ENCODE results near the gene FBXW7.

The FBXW7 gene

DNA sequence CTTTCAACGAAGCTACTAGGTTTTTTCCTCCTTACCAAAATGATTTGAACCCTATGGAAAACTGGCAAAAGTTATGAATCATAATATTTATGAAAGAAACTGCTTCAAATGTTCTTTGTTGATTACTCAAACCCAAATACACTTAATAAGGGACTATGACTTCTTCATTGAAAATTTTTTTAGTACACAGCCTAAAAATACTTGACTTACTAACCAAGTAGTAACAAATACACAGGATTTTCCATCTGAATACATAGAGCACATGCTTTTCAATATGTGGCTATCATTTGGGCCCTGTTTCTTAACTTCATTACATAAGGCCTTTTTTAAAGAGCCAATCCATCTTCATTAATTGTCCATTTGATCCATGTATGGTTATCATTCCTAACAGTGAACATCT is 171.5 kb downstream of the FBXW7 start:
- DNase-seq = no peak

- DNase-seq = no peak
These were observed 172.0 kb downstream of the FBXW7 start for GRCh38 chr4:152363904-152364303.

- DNase-seq = no peak
These were observed 172.8 kb downstream of the FBXW7 start for GRCh38 chr4:152363086-152363485.

DNA sequence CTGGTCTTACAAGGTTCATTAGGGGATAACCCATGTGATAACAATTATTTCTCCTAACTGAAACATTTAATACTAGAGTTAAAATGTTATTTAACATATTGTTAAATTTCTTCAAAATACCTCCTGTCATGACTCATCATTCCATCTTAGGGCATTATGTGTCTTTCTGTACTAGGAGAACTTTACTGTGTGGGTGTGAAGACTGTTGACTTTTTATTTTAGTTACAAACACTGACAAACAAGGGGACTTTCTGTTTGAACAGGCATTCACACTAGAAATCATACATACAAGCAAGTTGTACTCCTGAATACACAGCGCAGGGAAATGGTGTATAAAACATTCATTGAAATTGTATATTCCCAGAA is 175.9 kb downstream of the FBXW7 start:
- DNase-seq = no peak

GRCh38 chr4:152359208-152360044 is 176.5 kb downstream of the FBXW7 start:
- no peak for DNase-seq

DNA sequence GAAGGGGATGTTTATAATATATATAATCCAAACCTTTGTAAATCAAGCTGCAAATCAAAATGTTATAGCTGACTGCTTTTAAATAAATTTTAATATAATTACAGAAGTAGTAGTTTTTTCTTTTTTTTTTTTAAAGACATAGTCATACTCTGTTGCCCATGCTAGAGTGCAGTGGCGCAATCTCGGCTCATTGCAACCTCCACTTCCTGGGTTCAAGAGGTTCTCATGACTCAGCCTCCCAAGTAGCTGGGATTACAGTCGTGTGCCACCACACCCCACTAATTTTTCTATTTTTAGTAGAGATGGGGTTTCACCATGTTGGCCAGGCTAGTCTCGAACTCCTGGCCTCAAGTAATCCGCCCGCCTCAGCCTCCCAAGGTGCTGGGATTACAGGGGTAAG is 178.7 kb downstream of the FBXW7 start:
- DNase-seq = no peak

GRCh38 chr4:152356428-152357034 is 179.4 kb downstream of the FBXW7 start:
- no peak for DNase-seq

DNA sequence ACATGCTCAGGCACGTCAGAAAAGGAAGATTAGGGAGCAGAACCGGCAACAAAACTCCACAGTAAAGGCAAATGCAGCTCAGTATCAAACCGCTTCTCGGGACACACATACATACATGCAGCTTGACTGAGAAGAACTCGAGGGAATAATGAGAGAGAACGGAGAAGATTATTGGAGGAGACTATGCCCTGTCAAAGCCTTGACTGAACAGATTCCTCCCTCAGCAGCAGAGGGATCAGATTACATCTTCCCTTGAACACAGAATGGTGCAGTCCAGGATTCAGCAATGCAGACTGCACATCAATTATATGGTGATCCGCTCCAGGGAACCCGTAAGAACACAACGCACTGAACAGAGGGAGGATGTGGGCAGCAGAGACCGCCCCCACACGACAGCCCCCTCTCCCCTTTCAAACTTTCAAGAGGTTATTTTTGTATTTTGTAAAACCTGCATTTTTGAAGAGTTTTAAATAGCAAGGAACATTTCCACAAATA is 183.2 kb downstream of the FBXW7 start:
- peak; percentile 27 for DNase-seq

- no peak for DNase-seq
These were observed 183.7 kb downstream of the FBXW7 start for GRCh38 chr4:152352215-152352614.

- DNase-seq = no peak
These were observed 184.8 kb downstream of the FBXW7 start for GRCh38 chr4:152351080-152351479.

DNA sequence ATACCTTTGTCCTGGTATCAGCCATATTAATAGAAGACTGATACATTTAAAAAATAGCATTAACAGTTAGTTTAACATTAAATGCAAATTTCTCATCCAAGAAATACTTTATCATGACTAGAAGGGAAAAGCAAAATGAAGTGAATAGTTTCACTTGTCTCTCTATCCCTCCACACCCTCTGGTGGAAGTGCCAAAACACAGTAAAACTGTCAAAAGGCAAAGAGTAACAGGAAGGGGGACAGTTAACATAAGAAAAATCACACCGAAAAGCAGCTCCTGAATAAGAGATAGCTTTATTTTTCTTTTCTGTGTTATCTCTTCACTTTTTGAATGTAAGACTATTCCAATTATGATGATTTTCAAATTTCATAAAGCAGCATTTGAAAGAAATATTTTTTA is 187.2 kb downstream of the FBXW7 start:
- no peak for DNase-seq

DNA sequence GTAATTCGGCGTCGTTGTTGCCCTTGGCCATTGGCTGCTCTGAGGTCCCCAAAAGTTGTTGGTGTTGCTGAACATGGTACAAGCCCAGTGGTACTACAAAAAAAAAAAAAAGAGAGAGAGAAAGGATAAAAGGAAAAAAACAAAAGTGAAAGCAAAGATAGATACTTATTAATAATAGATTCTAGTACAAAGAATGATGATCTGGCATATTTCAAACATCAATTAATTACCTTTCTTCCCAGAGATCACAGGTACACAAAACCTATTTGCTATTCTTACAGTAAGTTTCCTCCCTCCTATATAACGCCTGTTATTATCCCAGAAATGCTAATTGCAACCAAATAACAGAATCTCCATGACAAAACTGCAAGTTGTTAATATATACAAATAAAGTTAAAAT is 188.9 kb downstream of the FBXW7 start:
- DNase-seq = no peak

- DNase-seq = no peak
These were observed 189.4 kb downstream of the FBXW7 start for GRCh38 chr4:152346526-152346925.

DNA sequence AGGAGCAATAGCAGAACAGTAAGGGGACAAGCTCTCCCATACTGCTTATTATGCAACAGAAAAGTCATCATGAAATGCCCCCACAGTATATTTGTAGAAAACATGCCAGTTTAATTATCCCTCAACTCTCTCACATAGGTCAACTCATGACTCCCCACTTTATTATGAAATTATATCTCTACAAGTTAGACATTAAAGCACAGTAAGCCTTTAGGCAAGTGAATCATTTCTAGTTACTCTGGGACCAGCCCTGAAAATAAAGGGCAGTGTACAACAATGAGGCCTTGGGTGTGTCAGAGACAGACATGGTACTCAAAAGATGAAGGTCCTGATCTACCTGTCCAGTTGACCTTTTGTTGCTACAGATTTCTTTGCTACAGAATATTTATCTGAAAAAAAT is 191.9 kb downstream of the FBXW7 start:
- no peak for DNase-seq

GRCh38 chr4:152342293-152342692 is 193.6 kb downstream of the FBXW7 start:
- no peak for DNase-seq

GRCh38 chr4:152340818-152341217 is 195.1 kb downstream of the FBXW7 start:
- no peak for DNase-seq

DNA sequence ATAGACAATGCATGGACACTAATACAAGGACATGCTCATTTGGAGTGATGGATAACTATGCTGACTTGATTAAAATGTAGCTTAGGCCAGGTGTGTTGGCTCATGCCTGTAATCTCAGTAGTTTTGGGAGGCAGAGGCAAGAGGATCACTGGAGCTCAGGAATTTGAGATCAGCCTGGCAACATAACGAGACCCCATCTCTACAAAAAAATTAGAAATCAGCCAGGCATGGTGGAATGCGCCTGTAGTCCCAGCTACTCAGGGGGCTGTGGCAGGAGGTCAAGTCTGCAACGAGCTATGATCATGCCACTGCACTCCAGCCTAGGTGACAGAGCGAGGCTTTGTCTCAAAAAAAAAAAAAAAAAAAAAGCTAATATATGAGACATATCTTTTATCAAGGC is 196.3 kb downstream of the FBXW7 start:
- no peak for DNase-seq

GRCh38 chr4:152334931-152335330 is 201.0 kb downstream of the FBXW7 start:
- no peak for DNase-seq

GRCh38 chr4:152331042-152331441 is 204.8 kb downstream of the FBXW7 start:
- DNase-seq = no peak

- no peak for DNase-seq
These were observed 207.3 kb downstream of the FBXW7 start for GRCh38 chr4:152328582-152328981.

DNA sequence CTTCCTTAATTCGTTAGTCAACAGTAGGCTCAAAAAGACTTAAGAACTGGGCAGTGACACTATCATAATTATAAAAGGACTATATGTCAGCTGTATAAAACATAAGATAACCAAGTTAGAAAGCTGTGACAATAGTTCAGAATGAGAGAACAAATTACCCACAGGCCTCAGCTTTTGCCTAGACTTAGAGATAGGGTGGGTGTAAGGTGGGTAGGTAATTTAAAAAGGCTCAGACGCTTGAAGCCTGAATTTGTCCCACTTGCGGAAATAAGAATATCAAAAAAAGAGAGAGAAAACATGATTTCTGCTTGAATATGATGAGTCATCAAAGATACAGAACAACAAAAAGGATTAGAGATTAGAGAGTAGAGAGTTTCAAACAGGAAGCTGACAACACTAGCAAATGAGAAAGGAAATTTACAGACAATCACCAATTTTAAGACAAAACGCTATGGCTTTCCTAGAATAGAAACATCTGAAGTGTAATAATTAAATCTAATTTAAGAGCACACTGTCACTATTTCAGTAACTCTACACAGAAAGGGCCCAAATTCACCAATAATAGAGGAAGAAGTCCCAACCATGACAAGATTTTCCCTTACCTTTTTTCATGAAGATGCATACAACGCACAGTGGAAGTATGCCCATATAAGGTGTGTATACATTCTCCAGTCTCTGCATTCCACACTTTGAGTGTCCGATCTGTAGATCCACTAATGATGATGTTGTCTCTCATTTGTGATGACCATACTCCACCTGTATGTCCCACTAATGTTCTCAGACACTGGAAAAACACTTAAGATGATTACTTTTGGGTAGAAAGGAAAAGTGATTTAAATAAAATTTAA is 208.1 kb downstream of the FBXW7 start:
- no peak for DNase-seq

- no peak for DNase-seq
These were observed 210.1 kb downstream of the FBXW7 start for GRCh38 chr4:152325831-152326230.

DNA sequence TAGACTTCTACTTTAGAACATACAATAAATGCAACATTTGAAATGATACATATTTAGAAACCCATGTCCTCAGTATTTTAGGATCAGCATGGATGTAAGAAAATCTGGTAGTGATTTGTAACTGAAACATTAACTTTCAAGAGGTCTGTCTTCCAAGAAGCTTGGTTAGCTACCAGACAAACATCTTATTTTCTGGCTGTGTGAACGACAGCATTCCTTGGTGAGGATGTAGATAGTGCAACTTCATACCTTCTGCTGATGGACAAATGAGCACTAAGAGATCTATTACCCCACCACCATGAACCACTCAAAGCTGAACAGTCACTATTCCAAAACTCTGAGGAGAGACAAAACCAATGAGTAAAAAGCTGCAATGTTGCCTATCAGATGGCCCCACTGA is 212.7 kb downstream of the FBXW7 start:
- no peak for DNase-seq

- no peak for DNase-seq
These were observed 213.2 kb downstream of the FBXW7 start for GRCh38 chr4:152322656-152323055.

Measured in activated gamma-delta T cell treated with Interleukin-2 at 50 U/mL for 16 hours (primary cell).